Measurements from ENCODE around the gene FUT3. TPM values are rescaled to one million over a fixed set of nuclear protein-coding genes. Genes with fewer than 3 reads are reported as not detected.

The FUT3 gene
- total and polyA plus RNA-seq, 2 of the 4 experiments (the other 2 are of a cell fraction), result not detected

DNA sequence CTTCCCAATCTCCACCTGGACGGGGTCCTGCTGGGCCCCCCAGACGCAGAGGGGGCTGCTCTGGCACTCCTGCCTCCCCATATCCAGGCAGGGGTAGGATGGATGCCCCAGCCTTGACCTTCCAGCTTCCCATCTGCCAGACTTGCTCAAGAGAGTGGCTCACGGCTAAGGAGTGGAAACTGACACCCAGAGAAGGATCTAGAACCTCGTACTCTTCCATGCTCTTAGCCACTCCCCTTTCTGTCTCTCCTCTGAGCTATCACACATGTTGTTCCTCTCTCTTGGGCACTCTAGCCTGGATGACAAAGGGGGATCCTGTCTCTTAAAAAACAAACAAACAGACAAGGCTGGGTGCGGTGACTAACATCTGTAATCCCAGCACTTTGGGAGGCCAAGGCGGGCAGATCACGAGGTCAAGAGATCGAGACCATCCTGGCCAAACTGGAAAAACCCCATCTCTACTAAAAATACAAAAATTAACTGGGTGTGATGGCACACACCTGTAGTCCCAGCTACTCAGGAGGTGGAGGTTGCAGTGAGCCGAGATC, 31.2 kb upstream of the FUT3 start:
- no peak overlapping the region for H4K5ac ChIP-seq (ENCODE audit: low read depth, low read length)
- CTCF ChIA-PET, result interaction anchor here (0.5 kb wide), 1 partner anchor 62 kb away, joined by 3 read pairs; no protein-coding TSS in a partner anchor
- 33% methylated on average over 1 of the region's 9 CpGs; no CpG with 5 or more reads in 1 of the 2 experiments for WGBS, 2 experiments (ENCODE audit: extremely low coverage in 2 of 2, insufficient read length in 1 of 2)
- H3K27ac ChIP-seq (ENCODE audit: insufficient read depth, low read length), result no peak overlapping the region
- peaks cover 13% of the 10 kb centered on the region for H3K4me1 ChIP-seq (ENCODE audit: control insufficient read depth, insufficient read depth, low read length)
- no peaks in the 10 kb centered on the region for H3K79me1 ChIP-seq (ENCODE audit: low read depth in 1 of 2, low read length in 2 of 2)
- no peak overlapping the region for H3K4me3 ChIP-seq (ENCODE audit: insufficient read depth, low read depth, low read length)
- TF ChIP-seq MAZ (IDR thresholded peaks at IDR 0.05; ENCODE audit: borderline replicate concordance, low read depth, low read length) (no peak), SMC3 (IDR thresholded peaks at IDR 0.05; ENCODE audit: low read depth, low read length) (no peak), MXI1 (IDR thresholded peaks at IDR 0.05; ENCODE audit: borderline replicate concordance, low read depth, low read length) (no peak)
- intact Hi-C loops (cut with micrococcal nuclease), result no loop called here
- H3K56ac ChIP-seq (ENCODE audit: extremely low read depth, insufficient read depth, low read length), result no peak overlapping the region
- H3K36me3 ChIP-seq (ENCODE audit: control insufficient read depth, insufficient read depth, low read length), result no peaks in the 10 kb centered on the region
- peak overlapping the region; percentile 56 for H2AFZ ChIP-seq (replicated peaks; ENCODE audit: low read length, poor library complexity)
- H4K8ac ChIP-seq (ENCODE audit: low read depth in 2 of 2, low read length in 2 of 2), result no peak overlapping the region
- POLR2A ChIA-PET (ENCODE audit: unreplicated experiment), result no interaction called here
- no peak overlapping the region for H2BK5ac ChIP-seq (ENCODE audit: low read depth, low read length, poor library complexity, severe bottlenecking)
- no peak for DNase-seq
- H3K27me3 ChIP-seq (ENCODE audit: control insufficient read depth, insufficient read depth, low read length), result no peaks in the 10 kb centered on the region
- no TSS peak for BruUV-seq (replicated peaks)
- H2AK5ac ChIP-seq (ENCODE audit: low read depth, low read length), result peak overlapping the region; percentile 36; the same call in 1 of the 2 replicates
- H4K20me1 ChIP-seq (ENCODE audit: insufficient read depth, low read length), result no peaks in the 10 kb centered on the region
- peak overlapping the region; percentile 12; the same call in 2 of the 3 replicates for H2BK15ac ChIP-seq (ENCODE audit: low read depth, low read length)
- H2BK120ac ChIP-seq (ENCODE audit: low read depth, low read length), result peak overlapping the region; percentile 16
- in situ Hi-C loops (cut with MboI; ENCODE audit: low sequenced_read_pairs), result no loop called here
- 0 out of 2 replicates have a peak overlapping the region, but pooled peaks have one; percentile 15 for H3K14ac ChIP-seq (replicated peaks; ENCODE audit: low read depth, low read length)
- no peak overlapping the region for H3K18ac ChIP-seq (ENCODE audit: low read depth, low read length)
- H2BK20ac ChIP-seq (ENCODE audit: low read depth, low read length), result peak overlapping the region; percentile 74
- no peak overlapping the region for H3K9ac ChIP-seq (ENCODE audit: low read depth, low read length)
- no peak overlapping the region for H3K4me2 ChIP-seq (ENCODE audit: low read depth, low read length)
- peak; percentile 22; the same call in 1 of the 2 replicates for ATAC-seq (ENCODE audit: low read depth)
- H3K4ac ChIP-seq (ENCODE audit: low read depth, low read length), result peak overlapping the region; percentile 60
- no peak overlapping the region for H3K23ac ChIP-seq (ENCODE audit: low read depth, low read length)
- dilution Hi-C loops (cut with HindIII; ENCODE audit: low sequenced_read_pairs, unreplicated experiment), result no loop called here
- H2AK9ac ChIP-seq (replicated peaks; ENCODE audit: low read depth, low read length, poor library complexity), result no peak overlapping the region
- no peaks in the 10 kb centered on the region for H3K9me3 ChIP-seq (ENCODE audit: control insufficient read depth, insufficient read depth, low read length)
- H4K91ac ChIP-seq (ENCODE audit: insufficient read depth, low read depth, low read length), result peak overlapping the region; percentile 31
- H3K9me1 ChIP-seq (ENCODE audit: insufficient read depth, low read length), result peaks cover 5% of the 10 kb centered on the region; the same call in 1 of the 2 replicates
